ENCODE results near the gene TDRD12. TPM values are rescaled to one million over a fixed set of nuclear protein-coding genes. Genes with fewer than 3 reads are reported as not detected.

TDRD12 gene
- polyA plus RNA-seq, 3 donors: 0.12 to 0.80 (median 0.69) TPM

DNA sequence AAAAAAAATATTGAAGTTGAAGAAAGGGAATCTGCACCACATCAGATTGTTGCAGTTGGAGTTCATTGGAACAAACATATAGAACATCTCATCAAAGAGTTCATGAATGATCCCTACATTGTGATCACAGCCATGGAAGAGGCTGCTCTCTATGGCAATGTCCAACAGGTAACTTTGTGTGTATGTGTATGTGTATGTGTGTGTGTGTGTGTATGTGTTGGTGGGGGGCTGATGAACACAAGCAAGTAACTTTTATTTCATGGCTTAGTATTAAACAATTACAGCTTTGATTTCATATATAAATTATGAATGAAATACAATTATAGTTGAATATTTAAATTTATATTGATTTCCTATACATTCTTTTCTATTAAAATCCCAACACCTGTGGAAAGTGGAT is 80.6 kb downstream of the TDRD12 start:
- no peak for DNase-seq (ENCODE audit: low read depth in 3 of 3, low spot score in 2 of 3)

DNA sequence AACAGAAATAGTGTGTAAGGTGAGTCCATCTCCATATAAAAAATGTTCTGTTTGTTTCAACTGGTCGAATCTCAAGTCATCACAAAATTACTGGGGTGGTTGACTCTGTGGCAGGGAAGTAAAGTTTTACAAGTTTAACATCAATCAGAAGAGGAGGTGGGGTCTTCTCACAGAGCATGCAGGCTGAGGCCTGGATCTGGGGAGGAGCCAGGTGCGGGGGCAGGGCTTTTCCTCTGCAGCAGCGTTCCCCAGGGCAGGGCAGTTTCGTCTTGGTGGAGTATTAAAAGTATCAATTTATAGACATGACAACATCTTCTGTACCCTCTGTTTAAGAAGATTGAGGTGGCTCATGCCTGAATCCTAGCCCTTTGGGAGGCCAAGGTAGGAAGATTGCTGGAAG is 81.2 kb downstream of the TDRD12 start:
- DNase-seq (ENCODE audit: low read depth in 3 of 3, low spot score in 2 of 3): no peak

DNA sequence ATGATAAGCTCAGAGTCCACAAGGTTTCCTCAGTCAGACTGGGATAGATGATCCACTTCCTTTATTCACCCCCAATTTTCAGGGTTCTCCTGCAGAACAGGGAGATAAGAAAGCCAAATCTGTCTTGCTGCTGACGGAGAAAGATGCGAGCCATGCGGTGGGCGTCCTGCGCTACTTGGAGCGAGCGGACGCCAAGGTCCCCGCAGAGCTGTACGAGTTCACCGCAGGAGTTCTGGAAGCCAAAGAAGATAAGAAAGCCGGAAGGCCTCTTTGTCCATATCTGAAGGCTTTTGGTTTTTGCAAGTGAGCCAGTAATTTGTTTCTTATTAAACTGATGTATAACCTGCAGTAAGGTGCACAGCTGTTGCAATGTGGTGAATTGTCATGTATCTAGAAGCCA is 83.3 kb downstream of the TDRD12 start:
- DNase-seq (ENCODE audit: low read depth in 3 of 3, low spot score in 2 of 3): no peak

DNA sequence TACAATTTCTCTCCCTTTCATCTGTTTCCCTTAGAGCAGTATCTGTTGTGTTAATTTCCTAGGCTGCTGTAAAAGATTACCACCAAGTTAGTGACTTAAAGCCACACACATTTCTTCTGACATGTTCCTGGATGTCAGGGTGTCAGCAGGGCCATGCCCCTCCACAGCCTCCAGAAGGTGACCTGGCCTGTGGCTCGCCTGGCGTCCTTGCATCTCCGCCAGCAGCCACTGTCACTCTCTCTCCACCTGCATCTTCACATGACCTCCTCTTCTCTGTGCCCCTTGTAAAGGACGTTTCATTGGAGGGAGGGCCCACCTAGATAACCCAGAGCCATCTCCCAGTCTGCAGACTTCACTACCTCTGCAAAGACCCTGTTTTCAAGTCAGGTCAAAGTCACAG is 88.7 kb downstream of the TDRD12 start:
- DNase-seq (ENCODE audit: low read depth in 3 of 3, low spot score in 2 of 3): no peak

DNA sequence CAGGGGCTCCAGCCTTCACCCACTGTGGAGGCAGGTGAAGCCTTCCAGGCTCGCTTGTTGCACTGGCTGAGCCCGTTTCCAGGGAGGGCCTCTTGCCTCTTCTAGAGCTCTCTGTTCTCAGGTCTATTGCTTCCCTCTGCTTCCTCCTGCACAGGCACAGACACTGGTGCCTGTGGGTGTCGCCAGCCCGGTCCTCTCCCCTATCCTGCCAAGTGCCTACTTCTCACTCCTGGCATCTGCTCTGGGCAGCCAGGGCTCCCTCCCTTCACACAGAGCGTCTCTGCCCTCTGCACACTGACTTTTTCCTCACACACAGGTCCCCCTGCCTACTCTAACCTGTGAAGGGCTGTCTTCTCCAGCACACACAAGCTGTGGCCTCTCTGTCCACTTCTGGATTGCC is 89.7 kb downstream of the TDRD12 start:
- no peak for DNase-seq (ENCODE audit: low read depth in 3 of 3, low spot score in 2 of 3)

DNA sequence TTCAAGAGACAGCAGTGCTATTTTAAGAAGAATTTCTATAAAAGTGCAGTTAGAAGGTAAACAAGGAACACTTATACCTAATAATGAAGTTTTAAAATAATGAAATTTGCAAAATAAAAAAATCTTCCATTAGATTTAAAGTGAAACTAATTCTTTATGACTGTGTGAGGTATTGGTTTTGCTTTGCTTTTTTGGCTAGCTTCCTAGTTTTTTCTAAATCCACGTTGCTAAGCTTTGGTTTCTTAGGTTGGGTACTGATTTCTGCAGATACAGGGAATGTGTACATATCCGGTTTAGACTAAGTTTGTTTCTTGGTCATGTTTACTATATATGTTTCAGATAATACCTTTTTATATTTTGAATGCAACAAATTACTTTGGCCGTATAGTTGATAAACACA is 90.2 kb downstream of the TDRD12 start:
- no peak for DNase-seq (ENCODE audit: low read depth in 3 of 3, low spot score in 2 of 3)

DNA sequence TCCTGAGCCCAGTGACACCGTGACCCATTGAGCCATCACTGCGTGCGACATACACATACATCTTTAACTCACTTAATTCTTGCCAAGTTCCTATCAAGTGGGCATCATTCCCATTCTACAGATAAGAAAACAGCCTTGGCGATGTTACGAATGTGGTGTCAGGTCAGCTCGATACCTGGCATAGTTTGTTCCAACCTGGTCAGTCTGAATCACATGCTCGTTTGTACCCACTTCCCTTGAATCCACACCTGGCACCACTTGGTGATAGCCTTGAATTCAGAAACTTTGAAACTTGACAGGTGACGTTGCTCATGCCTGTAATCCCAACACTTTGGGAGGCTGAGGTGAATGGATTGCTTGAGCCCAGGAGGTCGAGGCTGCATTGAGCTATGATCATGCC is 90.9 kb downstream of the TDRD12 start:
- DNase-seq (ENCODE audit: low read depth in 3 of 3, low spot score in 2 of 3): no peak

DNA sequence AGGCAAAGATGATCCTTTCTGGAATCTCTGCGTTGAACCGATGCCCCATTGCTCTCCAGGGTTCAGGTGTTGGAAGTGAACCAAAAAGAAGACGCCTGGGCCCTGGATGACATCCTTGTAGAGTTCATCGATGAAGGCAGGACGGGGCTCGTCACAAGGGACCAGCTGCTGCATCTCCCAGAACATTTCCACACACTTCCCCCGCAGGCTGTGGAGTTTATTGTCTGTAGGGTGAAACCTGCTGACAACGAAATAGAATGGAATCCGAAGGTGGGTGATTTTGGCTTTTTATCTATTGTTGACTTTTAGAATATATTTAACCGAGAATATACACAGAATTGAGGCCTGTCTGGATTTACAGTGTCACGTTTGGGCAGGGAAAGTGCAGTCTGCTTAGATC is 91.6 kb downstream of the TDRD12 start:
- no peak for DNase-seq (ENCODE audit: low read depth in 3 of 3, low spot score in 2 of 3)

DNA sequence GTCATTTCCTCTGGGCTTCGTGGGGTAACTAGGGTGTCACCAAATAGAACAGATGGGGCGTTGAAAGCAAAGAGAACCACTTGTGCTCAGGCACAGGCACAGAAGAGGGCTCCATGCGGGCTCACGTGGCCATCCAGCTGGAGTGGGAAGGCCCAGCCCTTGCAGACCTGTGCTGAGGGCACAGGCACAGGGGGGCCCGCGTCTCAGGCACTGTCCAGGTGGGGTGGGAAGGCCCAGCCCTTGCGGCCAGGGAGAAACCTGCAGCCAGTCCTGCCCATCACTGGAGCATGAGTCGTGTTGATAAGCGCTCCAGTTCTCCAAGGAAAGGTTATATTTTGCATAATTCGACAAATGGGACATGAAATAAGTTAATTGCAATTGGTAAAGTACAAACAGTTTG is 92.5 kb downstream of the TDRD12 start:
- no peak for DNase-seq (ENCODE audit: low read depth in 3 of 3, low spot score in 2 of 3)

DNA sequence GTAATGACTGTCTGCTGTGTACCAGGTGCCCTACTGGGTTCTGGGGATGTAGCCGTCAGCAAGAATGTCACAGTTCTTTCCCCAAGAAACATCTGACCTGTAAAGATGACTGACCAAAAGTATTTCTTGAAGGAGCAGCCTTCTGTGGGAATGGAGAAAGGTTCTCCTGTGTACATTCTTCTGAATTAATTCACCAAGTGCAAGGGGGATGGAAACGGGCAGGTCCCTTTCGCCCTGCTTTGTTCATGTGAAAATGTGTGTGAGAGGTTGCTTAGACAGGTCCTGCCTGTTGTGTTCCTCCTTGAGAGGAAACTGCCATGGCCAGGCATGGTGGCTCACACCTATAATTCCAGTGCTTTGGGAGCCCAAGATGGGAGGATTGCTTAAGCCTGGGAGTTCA is 93.0 kb downstream of the TDRD12 start:
- DNase-seq (ENCODE audit: low read depth in 3 of 3, low spot score in 2 of 3): no peak

DNA sequence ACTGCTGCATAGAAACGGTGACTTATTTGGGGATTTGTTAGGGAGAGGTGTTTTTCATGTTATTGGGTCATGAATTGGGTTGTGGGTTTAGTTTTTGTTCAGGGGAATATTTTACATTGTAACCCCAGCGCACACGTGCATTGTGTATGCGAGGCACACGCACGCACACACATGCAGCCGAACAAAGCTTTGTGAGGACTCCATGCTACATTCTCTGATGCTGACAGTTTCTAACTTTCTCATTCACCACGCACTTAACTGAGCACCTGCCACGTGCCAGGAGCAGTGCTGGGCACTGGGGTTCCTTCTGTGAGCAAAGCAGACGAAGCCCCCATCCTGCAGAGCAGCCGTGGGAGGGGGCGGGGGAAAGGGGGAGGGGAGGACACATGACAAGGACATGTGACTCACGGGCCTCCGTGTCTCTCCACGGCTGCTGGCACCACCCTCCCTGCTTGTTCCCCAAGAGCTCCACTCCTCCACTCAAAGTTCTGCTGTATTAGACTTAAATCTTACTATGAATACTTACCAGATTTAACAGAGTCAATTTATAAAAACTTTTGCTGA is 94.4 kb downstream of the TDRD12 start:
- no peak for DNase-seq (ENCODE audit: low read depth in 3 of 3, low spot score in 2 of 3)

DNA sequence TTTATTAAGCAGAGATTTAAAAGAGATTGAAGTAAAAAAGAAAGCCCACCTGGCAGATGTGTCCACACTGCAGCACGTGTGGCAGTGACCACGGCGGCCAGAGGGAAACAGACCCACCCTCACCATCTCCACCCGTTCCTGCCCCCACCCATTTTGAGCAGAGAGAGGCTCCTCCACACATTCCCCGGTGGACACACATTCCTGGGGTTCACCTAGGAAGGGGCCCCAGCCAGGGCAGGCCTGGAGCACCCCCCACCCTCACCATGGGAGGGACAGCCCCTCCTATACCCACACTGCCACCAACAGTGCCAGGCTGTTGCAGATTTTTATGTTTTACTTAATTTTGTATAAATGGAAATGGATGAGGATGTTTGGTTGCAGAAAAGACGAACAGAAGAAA is 95.1 kb downstream of the TDRD12 start:
- no peak for DNase-seq (ENCODE audit: low read depth in 3 of 3, low spot score in 2 of 3)

DNA sequence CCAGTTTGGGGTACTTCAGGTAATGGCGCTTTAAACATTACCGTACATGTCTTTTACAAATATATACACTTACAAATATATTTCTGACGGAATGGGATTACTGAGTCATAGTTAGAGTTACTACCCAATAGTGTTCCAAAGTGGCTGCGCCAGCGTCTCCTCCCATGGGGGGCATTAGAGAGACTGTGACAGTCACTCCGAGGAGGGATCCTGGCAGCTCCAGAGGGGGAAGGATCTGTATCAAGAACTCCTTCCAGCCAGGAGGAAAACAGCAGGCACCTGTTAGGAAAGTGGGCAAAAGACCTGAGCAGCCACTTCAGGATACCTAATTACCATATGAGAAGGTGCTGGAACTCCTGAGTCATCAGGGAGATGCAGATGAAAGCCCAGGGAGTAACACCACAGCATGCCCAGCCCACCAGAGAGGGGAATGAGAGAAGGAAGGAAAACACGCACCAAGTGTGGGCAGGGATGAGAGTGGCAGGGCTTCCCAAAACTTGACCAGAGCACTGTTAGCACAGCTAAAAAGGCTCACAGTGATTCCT is 97.1 kb downstream of the TDRD12 start:
- DNase-seq (ENCODE audit: low read depth in 3 of 3, low spot score in 2 of 3): no peak

DNA sequence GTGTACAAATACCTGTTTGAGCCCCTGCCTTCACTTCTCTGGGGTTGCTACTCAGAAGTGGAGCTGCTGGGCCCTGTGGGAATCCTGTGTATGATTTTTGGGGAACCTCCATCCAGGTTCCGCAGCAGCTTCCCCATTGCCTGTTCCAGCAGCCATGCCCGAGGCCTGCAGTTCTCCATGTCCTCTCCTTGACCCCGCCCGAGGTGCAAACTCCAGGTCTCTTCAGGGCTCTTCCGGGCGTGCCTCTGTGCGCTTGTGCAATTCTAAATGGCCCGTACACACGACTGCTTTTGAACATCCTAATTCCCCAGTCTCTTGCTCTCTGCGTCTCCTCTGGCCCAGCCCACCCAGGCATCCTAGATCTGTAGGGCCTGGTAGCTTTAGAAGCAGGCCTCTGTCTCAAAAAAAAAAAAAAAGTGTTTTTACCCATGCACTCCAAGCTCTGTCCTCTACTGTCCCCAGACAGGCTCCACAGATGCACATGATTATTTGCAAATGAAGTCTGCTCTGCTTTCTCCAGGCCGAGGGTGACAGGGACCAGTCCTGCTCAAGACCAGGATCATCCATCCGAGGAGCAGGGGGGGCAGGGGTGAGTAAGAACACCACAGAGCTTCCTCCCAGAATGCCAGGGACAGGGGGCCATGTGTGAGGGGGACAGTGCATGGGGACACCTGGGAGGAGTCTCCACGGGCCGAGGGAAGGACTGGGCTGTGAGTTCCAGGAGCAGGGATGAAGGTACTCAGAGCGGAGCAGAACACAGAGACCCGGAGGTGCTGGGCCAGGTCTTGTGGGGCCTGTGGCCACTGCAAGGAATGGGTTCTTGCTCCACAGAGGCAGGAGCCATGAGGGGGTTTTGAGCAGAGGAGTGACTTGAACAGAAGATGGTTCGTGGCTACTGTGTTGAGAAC is 98.3 kb downstream of the TDRD12 start:
- DNase-seq (ENCODE audit: low read depth in 3 of 3, low spot score in 2 of 3): no peak

DNA sequence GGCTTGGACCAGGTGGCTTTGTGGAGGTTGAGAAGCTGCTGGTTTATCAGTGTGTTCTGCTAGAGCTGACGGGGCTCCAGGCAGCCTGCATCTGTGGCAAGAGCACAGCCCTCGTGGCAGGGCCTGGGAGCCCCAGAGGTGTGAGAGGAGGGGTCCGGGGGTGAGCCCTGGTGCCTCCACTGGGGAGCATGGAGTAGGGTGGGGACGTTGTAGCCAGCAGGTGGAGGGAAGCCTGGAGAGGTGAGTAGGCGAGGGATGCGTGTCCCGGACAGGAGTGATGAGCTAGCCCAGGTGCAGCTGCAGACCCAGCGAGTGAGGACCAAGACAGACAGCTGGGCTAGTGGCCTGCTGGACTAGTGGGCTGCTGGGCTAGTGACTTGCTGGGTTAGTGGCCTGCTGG is 99.0 kb downstream of the TDRD12 start:
- DNase-seq (ENCODE audit: low read depth in 3 of 3, low spot score in 2 of 3): no peak

DNA sequence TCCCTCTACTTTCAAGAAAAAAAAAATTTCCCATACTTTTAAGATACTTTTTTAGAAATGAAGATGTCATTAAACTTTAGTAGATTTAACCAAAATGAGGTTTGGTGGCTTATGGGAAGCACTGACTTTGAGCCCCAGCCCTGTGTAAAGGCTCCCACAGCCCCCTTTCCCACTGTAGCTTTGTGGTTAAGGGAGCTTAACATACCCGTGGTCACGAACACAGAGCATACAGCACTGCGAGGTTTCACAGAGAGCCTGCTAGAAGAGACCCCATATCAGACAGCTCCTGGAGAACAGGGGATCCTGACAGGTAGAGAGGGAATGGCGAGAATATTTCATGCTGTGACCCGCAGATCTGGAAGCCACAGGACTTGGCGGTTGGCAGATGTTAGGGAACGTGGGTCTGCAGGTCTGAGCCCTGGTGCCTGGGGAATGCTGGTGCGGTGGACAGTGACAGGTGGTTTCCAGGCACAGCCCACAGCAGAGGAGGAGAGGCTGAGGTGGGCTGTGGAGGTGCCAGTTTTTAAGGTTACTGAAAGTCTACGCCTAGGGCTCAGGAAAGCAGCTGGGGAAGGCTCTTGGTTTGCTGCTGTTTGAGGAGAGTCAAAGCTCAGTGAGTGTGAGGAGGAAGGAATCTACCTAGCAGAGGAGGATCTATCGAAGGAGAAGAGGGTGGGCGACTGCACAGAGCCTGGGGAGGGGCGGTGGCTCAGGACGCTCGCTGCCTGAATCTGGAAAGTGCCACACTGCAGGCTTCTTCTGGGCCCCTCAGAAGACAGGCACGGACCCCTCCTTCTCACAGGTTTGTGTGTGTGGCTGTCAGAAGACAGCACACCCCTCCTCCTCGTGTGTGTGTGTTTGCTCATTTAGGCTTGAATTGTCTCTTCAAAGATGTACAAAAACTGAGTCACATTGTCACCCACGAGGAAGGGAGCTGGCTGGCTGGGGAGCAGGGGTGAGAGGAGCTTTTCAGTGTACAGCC is 100.1 kb downstream of the TDRD12 start:
- no peak for DNase-seq (ENCODE audit: low read depth in 3 of 3, low spot score in 2 of 3)

DNA sequence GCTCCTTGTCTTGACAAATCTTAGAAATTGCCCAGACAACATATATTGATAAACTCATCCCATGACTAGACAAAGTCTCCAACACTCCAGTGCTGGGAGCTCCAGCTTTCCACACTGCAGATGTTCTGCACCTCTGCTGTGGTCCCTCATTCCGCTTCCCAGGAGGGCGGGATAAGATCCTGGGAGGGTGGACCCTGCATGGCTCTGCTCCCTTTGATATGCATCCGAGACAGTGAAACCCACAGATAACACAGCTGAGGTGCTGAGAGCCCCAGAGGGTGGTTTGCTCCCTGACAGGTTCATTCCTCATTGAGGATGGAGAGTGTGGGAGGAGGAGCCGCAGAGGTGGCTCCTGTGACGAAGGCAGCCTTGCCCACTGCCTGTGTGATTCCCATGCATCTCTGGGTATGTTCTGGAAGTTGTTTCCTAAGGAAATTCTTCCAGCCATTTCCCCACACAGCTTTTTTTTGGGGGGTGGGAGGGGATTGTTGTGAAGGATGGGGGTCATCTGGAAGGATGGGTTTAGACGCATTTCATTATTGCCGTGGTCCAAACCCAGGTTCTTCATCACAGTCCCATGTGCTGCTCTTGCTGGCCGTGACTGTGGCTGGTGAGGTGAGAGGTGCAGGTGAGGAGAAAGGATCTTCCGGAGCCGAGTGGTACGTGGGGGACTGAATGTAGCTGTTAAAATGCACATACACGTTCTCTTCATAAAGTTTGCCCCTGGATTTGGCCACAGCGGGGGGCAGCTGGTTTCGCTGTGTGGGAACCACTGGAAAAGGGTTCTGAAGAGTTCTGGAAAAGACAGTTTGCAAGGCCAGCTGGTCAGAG is 103.6 kb downstream of the TDRD12 start:
- DNase-seq (ENCODE audit: low read depth in 3 of 3, low spot score in 2 of 3): no peak

DNA sequence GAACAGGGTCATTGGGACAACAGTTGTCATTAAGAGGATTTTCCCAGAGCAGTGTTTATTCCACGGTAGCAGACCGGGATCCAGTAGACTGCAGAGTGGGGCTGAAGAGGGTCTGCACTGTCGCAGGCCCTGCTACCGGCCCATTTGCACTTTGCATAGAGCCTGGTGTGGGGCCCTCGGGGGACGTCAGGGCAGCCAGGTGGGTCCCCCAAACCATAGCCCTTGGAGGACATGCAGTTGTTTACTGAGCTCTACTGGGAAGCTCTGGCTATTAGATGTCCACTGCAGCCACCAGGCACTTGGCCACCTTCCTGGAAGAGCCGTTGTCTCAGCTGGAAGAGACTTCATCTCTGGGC is 104.2 kb downstream of the TDRD12 start:
- no peak for DNase-seq (ENCODE audit: low read depth in 3 of 3, low spot score in 2 of 3)

DNA sequence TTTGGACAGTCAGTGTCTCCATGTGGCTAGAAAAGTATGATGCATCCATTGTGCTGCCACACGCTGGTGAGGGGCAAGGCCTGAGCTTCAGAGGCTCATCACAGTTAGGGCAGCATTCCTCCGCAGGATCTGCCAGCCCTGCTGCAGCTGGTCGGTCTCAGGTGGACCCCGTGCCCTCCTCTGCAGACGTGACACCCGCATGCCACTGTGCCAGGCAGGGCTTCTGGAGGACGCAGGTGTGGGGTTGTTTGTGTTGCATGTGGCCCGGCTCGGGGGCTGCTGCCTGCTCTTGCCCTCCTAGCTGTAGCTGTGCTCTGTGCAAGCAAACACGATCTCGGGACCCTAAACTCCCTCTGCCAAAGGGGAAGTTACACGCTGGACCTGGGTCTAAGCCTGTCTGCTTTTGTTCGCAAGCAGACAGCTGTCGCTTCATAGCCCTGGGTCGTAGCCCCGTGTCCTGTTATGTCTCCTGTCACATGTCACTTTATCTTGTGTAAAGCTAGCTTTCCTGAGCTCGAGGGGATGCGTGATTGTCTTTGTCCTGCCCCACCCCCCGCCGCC is 104.7 kb downstream of the TDRD12 start:
- no peak for DNase-seq (ENCODE audit: low read depth in 3 of 3, low spot score in 2 of 3)
